Activated T-cell treated with anti-CD3 and anti-CD28 coated beads, Interleukin-2, amount 50 U/mL, for 48 hours (primary cell): Measurements from ENCODE around the gene NDUFS4.
"Not testable (repeated sequence)": the region's sequence is repeated elsewhere in the genome, so short reads cannot be mapped to it uniquely, and the experiment has no call there.

Source experiments
- DNase-seq, 2 experiments: peaks; one replicate each; pipeline ENCODE4 v3.0.0-alpha.2; 2020

Gene NDUFS4

GRCh38 chr5:53576674-53577073, 16.2 kb downstream of the NDUFS4 start:
- DNase-seq = no peak

GRCh38 chr5:53578854-53579253, 18.4 kb downstream of the NDUFS4 start:
- no peak for DNase-seq

GRCh38 chr5:53580547-53580946, 20.1 kb downstream of the NDUFS4 start:
- DNase-seq = no peak

GRCh38 chr5:53582225-53582624, 21.8 kb downstream of the NDUFS4 start:
- DNase-seq = no peak

GRCh38 chr5:53590759-53591158, 30.3 kb downstream of the NDUFS4 start:
- no peak for DNase-seq

GRCh38 chr5:53594419-53594818, 34.0 kb downstream of the NDUFS4 start:
- DNase-seq = no peak

- no peak for DNase-seq
Measured at GRCh38 chr5:53597894-53598293, 37.5 kb downstream of the NDUFS4 start.

- no peak for DNase-seq
Measured at GRCh38 chr5:53601570-53601969, 41.1 kb downstream of the NDUFS4 start.

GRCh38 chr5:53603009-53603687, 42.7 kb downstream of the NDUFS4 start:
- no peak for DNase-seq

- DNase-seq = no peak
Measured at GRCh38 chr5:53604309-53604708, 43.9 kb downstream of the NDUFS4 start.

GRCh38 chr5:53607886-53608285, 47.4 kb downstream of the NDUFS4 start:
- DNase-seq = no peak

- DNase-seq = not testable (repeated sequence)
Measured at GRCh38 chr5:53608897-53609296, 48.5 kb downstream of the NDUFS4 start.

GRCh38 chr5:53613061-53613460, 52.6 kb downstream of the NDUFS4 start:
- DNase-seq = no peak

GRCh38 chr5:53613536-53613935, 53.1 kb downstream of the NDUFS4 start:
- no peak for DNase-seq

- DNase-seq = no peak
Measured at GRCh38 chr5:53614376-53614885, 54.0 kb downstream of the NDUFS4 start.

GRCh38 chr5:53616939-53617549, 56.6 kb downstream of the NDUFS4 start:
- DNase-seq = no peak

GRCh38 chr5:53631251-53631650, 70.8 kb downstream of the NDUFS4 start:
- DNase-seq = no peak

GRCh38 chr5:53642061-53642460, 81.6 kb downstream of the NDUFS4 start:
- DNase-seq = no peak

GRCh38 chr5:53643445-53643844, 83.0 kb downstream of the NDUFS4 start:
- no peak for DNase-seq

GRCh38 chr5:53645078-53645477, 84.6 kb downstream of the NDUFS4 start:
- DNase-seq = no peak

- no peak for DNase-seq
Measured at GRCh38 chr5:53649352-53649751, 88.9 kb downstream of the NDUFS4 start.

- DNase-seq = not testable (repeated sequence)
Measured at GRCh38 chr5:53660573-53660972, 100.1 kb downstream of the NDUFS4 start.

GRCh38 chr5:53665313-53665712, 104.9 kb downstream of the NDUFS4 start:
- not testable (repeated sequence) for DNase-seq

- DNase-seq = no peak
Measured at GRCh38 chr5:53667621-53668020, 107.2 kb downstream of the NDUFS4 start.

GRCh38 chr5:53671447-53671846, 111.0 kb downstream of the NDUFS4 start:
- DNase-seq = no peak
